ENCODE results near the gene CCDC158. TPM values are rescaled to one million over a fixed set of nuclear protein-coding genes. Genes with fewer than 3 reads are reported as not detected.

Gene CCDC158
- total and polyA plus RNA-seq, 2 donors (not counting 3 experiments of a cell fraction or from before 2014, with no cell fraction given), result not detected

GRCh38 chr4:76442807-76443206 lies 21.9 kb upstream of the CCDC158 start:
- Histone ChIP-seq H3K9me1 (replicated peaks; ENCODE audit: control insufficient read depth, extremely low read depth, insufficient read depth, low read length) (no peaks in the 10 kb centered on the region), H2AFZ (ENCODE audit: low read depth, low read length) (no peak overlapping the region), H4K20me1 (replicated peaks; ENCODE audit: control insufficient read depth, extremely low read depth, insufficient read depth, low read length) (no peaks in the 10 kb centered on the region), H3K4me1 (ENCODE audit: control insufficient read depth, extremely low read depth, insufficient read depth, low read length) (peaks cover 5% of the 10 kb centered on the region), H3K4me3 (replicated peaks in 1 of 3; ENCODE audit: insufficient read depth in 1 of 3, low read depth in 1 of 3, low read length in 3 of 3) (no peak overlapping the region), H3K4me2 (ENCODE audit: insufficient read depth, low read length) (no peak overlapping the region), H3K27ac (ENCODE audit: insufficient read depth, low read depth, low read length) (no peak overlapping the region), H3K36me3 (ENCODE audit: control insufficient read depth in 2 of 2, extremely low read depth in 1 of 2, insufficient read depth in 2 of 2, low read length in 2 of 2) (no peaks in the 10 kb centered on the region), H3K9ac (replicated peaks; ENCODE audit: extremely low read depth, insufficient read depth, low read length) (no peak overlapping the region), H3K79me2 (ENCODE audit: control insufficient read depth, insufficient read depth, low read length) (no peaks in the 10 kb centered on the region), H3K9me3 (replicated peaks; ENCODE audit: control insufficient read depth, insufficient read depth, low read length) (no peaks in the 10 kb centered on the region), H3K27me3 (ENCODE audit: control insufficient read depth in 2 of 2, insufficient read depth in 2 of 2, low read length in 2 of 2) (peaks cover 35 to 43% of the 10 kb centered on the region in 2 experiments)
- BruUV-seq (replicated peaks), result no TSS peak
- intact Hi-C loops (cut with micrococcal nuclease) (no loop called here), dilution Hi-C loops (cut with MboI; ENCODE audit: extremely low pct_ligation_motif_present, low sequenced_read_pairs) (no loop called here)
- FAIRE-seq, result no peak
- TF ChIP-seq POLR2AphosphoS5 (IDR thresholded peaks at IDR 0.05; ENCODE audit: insufficient read depth, low read depth, low read length), result no peak
- no peak for TF ChIP-seq MAX (IDR thresholded peaks at IDR 0.05; ENCODE audit: insufficient read depth, insufficient read length)
- no peak for TF ChIP-seq EZH2 (IDR thresholded peaks at IDR 0.05; ENCODE audit: borderline replicate concordance, low read depth, low read length, severe bottlenecking)
- TF ChIP-seq GATA2 (IDR thresholded peaks at IDR 0.05; ENCODE audit: insufficient read depth, insufficient read length, low read depth, low read length), result no peak
- no peak for TF ChIP-seq JUN (IDR thresholded peaks at IDR 0.05; ENCODE audit: borderline replicate concordance, insufficient read depth, insufficient read length, low read depth)
- no peak for TF ChIP-seq CTCF (IDR thresholded peaks at IDR 0.05; ENCODE audit: extremely low read depth in 1 of 2, insufficient read depth in 1 of 2, low read depth in 1 of 2, low read length in 2 of 2)
- no peak for TF ChIP-seq POLR2A (IDR thresholded peaks at IDR 0.05; ENCODE audit: low read depth, low read length)
- no peak for TF ChIP-seq MYC (IDR thresholded peaks at IDR 0.05; ENCODE audit: low read depth, low read length)
- no peak for TF ChIP-seq FOS (IDR thresholded peaks at IDR 0.05; ENCODE audit: borderline replicate concordance, insufficient read depth, low read length)
- CTCF ChIA-PET, result interaction anchor here (1.5 to 1.6 kb wide), 2 partner anchors 12 to 62 kb away, joined by 9 to 10 read pairs; no protein-coding TSS in a partner anchor
- POLR2A ChIA-PET, result no interaction called here
- no peak for DNase-seq (ENCODE audit: low read depth, low spot score)

Measured in endothelial cell of umbilical vein (primary cell).